AG10803 (cell line): ENCODE data around the gene GNAI2.

ENCODE experiments used
- DNase-seq: peaks from one replicate; pipeline ENCODE4 v3.0.0; 2010; ENCODE audit warnings: low read depth
- H3K4me3 ChIP-seq: 2 replicates; pipeline ENCODE4 v1.5.1; 2011; ENCODE audit warnings: mild to moderate bottlenecking, low read length, control low read depth
- TF ChIP-seq, protein P1 (sequence below): conservative IDR thresholded peaks from 2 replicates; pipeline ENCODE4 v1.5.1; 2011; ENCODE audit warnings: mild to moderate bottlenecking, low read length, control low read depth, inconsistent platforms

GNAI2 gene

DNA sequence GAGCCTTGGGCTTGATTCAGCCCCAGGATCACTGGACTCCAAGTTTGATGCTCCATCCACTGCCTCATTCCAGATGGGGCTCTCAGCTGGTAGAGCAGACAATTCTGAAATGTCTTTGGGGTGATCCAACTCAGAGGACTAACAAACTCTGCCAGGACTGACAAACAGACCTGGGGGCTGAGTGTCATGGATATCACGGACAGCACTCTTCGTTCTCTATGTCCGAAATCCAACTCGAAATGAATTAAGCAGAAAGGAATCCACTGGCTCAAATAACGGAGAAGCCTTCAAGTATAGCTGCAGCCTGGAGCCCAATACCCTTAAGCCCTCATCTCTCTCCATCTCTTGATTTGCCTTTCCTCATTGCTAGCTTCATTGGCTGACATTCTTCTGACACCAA, 16.7 kb upstream of the GNAI2 start:
- TF ChIP-seq, protein P1, sequence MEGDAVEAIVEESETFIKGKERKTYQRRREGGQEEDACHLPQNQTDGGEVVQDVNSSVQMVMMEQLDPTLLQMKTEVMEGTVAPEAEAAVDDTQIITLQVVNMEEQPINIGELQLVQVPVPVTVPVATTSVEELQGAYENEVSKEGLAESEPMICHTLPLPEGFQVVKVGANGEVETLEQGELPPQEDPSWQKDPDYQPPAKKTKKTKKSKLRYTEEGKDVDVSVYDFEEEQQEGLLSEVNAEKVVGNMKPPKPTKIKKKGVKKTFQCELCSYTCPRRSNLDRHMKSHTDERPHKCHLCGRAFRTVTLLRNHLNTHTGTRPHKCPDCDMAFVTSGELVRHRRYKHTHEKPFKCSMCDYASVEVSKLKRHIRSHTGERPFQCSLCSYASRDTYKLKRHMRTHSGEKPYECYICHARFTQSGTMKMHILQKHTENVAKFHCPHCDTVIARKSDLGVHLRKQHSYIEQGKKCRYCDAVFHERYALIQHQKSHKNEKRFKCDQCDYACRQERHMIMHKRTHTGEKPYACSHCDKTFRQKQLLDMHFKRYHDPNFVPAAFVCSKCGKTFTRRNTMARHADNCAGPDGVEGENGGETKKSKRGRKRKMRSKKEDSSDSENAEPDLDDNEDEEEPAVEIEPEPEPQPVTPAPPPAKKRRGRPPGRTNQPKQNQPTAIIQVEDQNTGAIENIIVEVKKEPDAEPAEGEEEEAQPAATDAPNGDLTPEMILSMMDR, result no peak

GRCh38 chr3:50220109-50220508, 15.9 kb upstream of the GNAI2 start:
- no peak for DNase-seq
- no peak overlapping the region for H3K4me3 ChIP-seq
- TF ChIP-seq, protein P1, result no peak

More for the DNA sequence above, 16.7 kb upstream of the GNAI2 start:
- no peak for DNase-seq
- no peak overlapping the region for H3K4me3 ChIP-seq

DNA sequence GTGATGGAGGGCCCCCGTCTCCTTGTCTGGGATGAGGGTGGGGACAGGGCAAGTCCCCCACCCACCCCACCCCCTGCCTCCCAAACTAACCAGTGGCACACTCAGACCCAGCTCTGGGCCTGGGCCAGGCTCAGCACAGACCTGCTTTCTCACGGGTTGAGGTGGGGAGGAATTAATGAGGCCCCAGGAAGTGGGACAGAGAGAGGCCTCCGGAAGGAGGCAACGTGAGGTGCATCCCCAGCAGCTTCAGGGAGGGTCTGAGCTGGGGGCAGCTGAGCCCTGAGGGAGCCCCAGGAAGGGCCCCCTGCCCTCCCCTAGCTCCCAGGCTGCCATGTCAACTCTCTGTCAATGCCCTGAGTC, 15.0 kb upstream of the GNAI2 start:
- TF ChIP-seq, protein P1, result no peak
- DNase-seq, result no peak
- H3K4me3 ChIP-seq, result no peak overlapping the region

GRCh38 chr3:50221411-50222168, 14.4 kb upstream of the GNAI2 start:
- TF ChIP-seq, protein P1, result no peak
- no peak for DNase-seq
- H3K4me3 ChIP-seq, result no peak overlapping the region

DNA sequence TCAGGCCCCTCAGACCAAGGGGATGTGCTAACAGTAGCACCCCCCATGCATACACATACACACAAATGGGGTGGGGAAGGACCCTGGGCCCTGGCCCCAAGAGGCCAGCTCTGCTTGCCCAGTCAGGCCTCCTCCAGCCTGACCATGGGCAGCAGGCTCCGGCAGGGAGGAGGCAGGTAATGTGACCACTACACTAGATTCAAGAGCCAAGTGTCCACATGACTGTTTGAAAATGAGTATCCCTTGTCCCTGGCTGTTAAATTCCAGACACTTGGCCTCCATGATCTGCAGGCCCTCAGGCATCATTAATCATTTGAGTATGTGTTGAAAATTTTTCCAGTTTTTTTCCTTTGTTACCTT, 13.9 kb upstream of the GNAI2 start:
- TF ChIP-seq, protein P1, result no peak
- no peak overlapping the region for H3K4me3 ChIP-seq
- DNase-seq, result no peak

- TF ChIP-seq, protein P1, result no peak
- DNase-seq, result no peak
- no peak overlapping the region for H3K4me3 ChIP-seq
These were observed 11.4 kb upstream of the GNAI2 start for GRCh38 chr3:50224639-50225038.

DNA sequence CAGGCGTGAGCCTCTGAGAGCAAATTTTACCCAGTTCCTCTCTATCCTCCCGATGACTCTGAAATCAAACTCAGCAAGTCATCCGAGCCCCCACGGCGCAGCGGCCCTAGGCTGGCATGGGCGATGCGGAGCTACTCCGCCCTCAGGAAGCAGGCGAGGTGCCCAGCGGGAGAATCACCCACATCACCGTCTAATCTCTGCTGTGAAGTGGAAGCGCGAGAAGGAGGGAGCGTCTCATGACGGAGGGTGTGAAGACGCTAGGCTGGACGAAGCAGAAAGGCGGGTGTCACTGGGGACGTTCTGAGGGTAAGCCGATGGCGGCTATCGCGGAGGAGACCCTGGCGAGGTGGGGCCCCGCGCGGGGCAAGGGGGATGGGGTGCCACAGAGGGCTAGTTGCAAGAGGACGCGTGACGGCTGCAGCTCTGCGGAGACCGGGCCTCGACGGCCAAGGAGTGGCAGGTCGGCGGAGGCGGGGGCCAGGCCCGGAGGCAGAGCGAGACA, 9.1 kb upstream of the GNAI2 start:
- TF ChIP-seq, protein P1, result peak; percentile 16
- peak overlapping the region; percentile 61 for H3K4me3 ChIP-seq
- peak; percentile 29 for DNase-seq
